ENCODE results near the gene SLC26A9. TPM values are rescaled to one million over a fixed set of nuclear protein-coding genes. Genes with fewer than 3 reads are reported as not detected.

SLC26A9 gene
- total and polyA plus RNA-seq, 2 experiments from 2014 or later, result not detected

DNA sequence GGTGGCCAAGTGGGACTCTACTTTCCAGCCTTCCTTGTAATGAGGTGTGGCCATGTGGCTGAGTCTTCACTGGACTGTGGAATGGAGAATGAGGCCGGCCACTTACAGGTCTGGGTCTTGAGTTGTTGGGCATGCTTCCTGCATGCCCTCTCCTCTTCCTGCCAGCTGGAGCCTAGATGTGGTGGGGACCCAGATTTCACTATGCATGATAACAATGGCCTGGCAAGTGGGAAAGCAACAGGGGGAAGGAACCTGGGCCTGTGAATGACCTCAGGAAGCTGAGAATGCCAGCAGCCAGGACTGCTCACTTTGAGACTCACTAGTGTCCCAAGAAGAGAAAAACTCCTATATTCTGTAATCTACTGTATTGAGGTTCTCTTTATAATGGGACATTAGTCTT is 8.5 kb upstream of the SLC26A9 start:
- no peak for DNase-seq (ENCODE audit: low spot score)
- Histone ChIP-seq H3K27me3 (ENCODE audit: insufficient read depth) (no peaks in the 10 kb centered on the region), H3K79me2 (replicated peaks; ENCODE audit: insufficient read depth) (no peaks in the 10 kb centered on the region), H3K4me3 (no peak overlapping the region), H3K9me2 (ENCODE audit: insufficient read depth) (no peaks in the 10 kb centered on the region), H3K4me1 (ENCODE audit: insufficient read depth) (peaks cover 3% of the 10 kb centered on the region; the same call in 1 of the 2 replicates), H3K36me3 (ENCODE audit: insufficient read depth) (no peaks in the 10 kb centered on the region), H3K4me2 (no peak overlapping the region), H2AFZ (no peak overlapping the region), H3K27ac (ENCODE audit: low read depth) (no peak overlapping the region), H4K20me1 (replicated peaks; ENCODE audit: insufficient read depth) (no peaks in the 10 kb centered on the region), H3F3A (replicated peaks; ENCODE audit: low read depth) (no peaks in the 10 kb centered on the region)
- Mint-ChIP-seq H3K9me3 (no peaks in the 10 kb centered on the region; the same call in 2 of the 3 replicates), H3K4me3 (no peak overlapping the region), H3K27me3 (ENCODE audit: insufficient read depth, low read depth, poor library complexity) (peaks cover 5% of the 10 kb centered on the region), H3K36me3 (ENCODE audit: low read depth) (no peaks in the 10 kb centered on the region), H3K27ac (no peak overlapping the region), H3K4me1 (peaks cover 19% of the 10 kb centered on the region; the same call in 2 of the 3 replicates)
- no peak for ATAC-seq
- TF ChIP-seq NANOG (IDR thresholded peaks at IDR 0.05; ENCODE audit: borderline replicate concordance), result no peak
- no peak for TF ChIP-seq ZNF114 (CRISPR knock-in tag; IDR thresholded peaks at IDR 0.05)
- TF ChIP-seq, protein P1, sequence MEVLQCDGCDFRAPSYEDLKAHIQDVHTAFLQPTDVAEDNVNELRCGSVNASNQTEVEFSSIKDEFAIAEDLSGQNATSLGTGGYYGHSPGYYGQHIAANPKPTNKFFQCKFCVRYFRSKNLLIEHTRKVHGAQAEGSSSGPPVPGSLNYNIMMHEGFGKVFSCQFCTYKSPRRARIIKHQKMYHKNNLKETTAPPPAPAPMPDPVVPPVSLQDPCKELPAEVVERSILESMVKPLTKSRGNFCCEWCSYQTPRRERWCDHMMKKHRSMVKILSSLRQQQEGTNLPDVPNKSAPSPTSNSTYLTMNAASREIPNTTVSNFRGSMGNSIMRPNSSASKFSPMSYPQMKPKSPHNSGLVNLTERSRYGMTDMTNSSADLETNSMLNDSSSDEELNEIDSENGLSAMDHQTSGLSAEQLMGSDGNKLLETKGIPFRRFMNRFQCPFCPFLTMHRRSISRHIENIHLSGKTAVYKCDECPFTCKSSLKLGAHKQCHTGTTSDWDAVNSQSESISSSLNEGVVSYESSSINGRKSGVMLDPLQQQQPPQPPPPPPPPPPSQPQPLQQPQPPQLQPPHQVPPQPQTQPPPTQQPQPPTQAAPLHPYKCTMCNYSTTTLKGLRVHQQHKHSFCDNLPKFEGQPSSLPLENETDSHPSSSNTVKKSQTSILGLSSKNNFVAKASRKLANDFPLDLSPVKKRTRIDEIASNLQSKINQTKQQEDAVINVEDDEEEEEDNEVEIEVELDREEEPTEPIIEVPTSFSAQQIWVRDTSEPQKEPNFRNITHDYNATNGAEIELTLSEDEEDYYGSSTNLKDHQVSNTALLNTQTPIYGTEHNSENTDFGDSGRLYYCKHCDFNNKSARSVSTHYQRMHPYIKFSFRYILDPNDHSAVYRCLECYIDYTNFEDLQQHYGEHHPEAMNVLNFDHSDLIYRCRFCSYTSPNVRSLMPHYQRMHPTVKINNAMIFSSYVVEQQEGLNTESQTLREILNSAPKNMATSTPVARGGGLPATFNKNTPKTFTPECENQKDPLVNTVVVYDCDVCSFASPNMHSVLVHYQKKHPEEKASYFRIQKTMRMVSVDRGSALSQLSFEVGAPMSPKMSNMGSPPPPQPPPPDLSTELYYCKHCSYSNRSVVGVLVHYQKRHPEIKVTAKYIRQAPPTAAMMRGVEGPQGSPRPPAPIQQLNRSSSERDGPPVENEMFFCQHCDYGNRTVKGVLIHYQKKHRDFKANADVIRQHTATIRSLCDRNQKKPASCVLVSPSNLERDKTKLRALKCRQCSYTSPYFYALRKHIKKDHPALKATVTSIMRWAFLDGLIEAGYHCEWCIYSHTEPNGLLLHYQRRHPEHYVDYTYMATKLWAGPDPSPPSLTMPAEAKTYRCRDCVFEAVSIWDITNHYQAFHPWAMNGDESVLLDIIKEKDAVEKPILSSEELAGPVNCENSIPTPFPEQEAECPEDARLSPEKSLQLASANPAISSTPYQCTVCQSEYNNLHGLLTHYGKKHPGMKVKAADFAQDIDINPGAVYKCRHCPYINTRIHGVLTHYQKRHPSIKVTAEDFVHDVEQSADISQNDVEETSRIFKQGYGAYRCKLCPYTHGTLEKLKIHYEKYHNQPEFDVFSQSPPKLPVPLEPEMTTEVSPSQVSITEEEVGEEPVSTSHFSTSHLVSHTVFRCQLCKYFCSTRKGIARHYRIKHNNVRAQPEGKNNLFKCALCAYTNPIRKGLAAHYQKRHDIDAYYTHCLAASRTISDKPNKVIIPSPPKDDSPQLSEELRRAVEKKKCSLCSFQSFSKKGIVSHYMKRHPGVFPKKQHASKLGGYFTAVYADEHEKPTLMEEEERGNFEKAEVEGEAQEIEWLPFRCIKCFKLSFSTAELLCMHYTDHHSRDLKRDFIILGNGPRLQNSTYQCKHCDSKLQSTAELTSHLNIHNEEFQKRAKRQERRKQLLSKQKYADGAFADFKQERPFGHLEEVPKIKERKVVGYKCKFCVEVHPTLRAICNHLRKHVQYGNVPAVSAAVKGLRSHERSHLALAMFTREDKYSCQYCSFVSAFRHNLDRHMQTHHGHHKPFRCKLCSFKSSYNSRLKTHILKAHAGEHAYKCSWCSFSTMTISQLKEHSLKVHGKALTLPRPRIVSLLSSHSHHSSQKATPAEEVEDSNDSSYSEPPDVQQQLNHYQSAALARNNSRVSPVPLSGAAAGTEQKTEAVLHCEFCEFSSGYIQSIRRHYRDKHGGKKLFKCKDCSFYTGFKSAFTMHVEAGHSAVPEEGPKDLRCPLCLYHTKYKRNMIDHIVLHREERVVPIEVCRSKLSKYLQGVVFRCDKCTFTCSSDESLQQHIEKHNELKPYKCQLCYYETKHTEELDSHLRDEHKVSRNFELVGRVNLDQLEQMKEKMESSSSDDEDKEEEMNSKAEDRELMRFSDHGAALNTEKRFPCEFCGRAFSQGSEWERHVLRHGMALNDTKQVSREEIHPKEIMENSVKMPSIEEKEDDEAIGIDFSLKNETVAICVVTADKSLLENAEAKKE (CRISPR knock-in tag; IDR thresholded peaks at IDR 0.05), result no peak
- TF ChIP-seq STAT1 (IDR thresholded peaks at IDR 0.05; ENCODE audit: unreplicated experiment), result no peak
- TF ChIP-seq ZNF331 (CRISPR knock-in tag; IDR thresholded peaks at IDR 0.05; ENCODE audit: low read depth), result no peak
- TF ChIP-seq, protein P2, sequence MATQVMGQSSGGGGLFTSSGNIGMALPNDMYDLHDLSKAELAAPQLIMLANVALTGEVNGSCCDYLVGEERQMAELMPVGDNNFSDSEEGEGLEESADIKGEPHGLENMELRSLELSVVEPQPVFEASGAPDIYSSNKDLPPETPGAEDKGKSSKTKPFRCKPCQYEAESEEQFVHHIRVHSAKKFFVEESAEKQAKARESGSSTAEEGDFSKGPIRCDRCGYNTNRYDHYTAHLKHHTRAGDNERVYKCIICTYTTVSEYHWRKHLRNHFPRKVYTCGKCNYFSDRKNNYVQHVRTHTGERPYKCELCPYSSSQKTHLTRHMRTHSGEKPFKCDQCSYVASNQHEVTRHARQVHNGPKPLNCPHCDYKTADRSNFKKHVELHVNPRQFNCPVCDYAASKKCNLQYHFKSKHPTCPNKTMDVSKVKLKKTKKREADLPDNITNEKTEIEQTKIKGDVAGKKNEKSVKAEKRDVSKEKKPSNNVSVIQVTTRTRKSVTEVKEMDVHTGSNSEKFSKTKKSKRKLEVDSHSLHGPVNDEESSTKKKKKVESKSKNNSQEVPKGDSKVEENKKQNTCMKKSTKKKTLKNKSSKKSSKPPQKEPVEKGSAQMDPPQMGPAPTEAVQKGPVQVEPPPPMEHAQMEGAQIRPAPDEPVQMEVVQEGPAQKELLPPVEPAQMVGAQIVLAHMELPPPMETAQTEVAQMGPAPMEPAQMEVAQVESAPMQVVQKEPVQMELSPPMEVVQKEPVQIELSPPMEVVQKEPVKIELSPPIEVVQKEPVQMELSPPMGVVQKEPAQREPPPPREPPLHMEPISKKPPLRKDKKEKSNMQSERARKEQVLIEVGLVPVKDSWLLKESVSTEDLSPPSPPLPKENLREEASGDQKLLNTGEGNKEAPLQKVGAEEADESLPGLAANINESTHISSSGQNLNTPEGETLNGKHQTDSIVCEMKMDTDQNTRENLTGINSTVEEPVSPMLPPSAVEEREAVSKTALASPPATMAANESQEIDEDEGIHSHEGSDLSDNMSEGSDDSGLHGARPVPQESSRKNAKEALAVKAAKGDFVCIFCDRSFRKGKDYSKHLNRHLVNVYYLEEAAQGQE (IDR thresholded peaks at IDR 0.05; ENCODE audit: unreplicated experiment), result no peak
- TF ChIP-seq EZH2phosphoT487 (IDR thresholded peaks at IDR 0.05; ENCODE audit: unreplicated experiment), result no peak
- no peak for TF ChIP-seq CREB1 (CRISPR knock-in tag; IDR thresholded peaks at IDR 0.05; ENCODE audit: low read depth)
- TF ChIP-seq POLR2AphosphoS5 (IDR thresholded peaks at IDR 0.05; ENCODE audit: low read depth), result no peak
- TF ChIP-seq, protein P3, sequence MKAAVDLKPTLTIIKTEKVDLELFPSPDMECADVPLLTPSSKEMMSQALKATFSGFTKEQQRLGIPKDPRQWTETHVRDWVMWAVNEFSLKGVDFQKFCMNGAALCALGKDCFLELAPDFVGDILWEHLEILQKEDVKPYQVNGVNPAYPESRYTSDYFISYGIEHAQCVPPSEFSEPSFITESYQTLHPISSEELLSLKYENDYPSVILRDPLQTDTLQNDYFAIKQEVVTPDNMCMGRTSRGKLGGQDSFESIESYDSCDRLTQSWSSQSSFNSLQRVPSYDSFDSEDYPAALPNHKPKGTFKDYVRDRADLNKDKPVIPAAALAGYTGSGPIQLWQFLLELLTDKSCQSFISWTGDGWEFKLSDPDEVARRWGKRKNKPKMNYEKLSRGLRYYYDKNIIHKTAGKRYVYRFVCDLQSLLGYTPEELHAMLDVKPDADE (IDR thresholded peaks at IDR 0.05), result no peak
- no peak for TF ChIP-seq JUNB (IDR thresholded peaks at IDR 0.05; ENCODE audit: unreplicated experiment)

Measured in GM23338 (cell line).